ENCODE data around the gene MCTP1.

DNA sequence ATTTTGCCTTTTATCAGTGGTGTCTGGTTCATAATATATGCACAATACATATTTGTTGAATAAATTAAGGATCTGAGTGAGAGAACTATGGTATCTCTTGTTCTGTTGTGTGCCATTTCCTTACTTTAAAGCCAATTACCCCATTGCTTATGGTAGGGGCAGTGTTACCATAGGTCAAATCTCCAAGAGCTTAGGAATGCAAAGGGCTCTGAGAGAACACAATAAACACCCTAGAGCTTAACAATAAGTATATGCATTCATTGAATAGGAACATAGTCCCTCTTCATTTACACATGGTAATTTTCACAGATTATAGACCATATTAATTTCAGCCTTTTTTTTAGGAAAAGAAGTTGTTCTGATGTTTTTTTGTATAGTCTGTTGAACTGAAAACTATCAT is 112.2 kb downstream of the MCTP1 start:
- TF ChIP-seq CTCF (optimal IDR thresholded peaks at IDR 0.05 in 1 of 3, IDR thresholded peaks at IDR 0.05 in 1 of 3, conservative IDR thresholded peaks at IDR 0.05 in 1 of 3; ENCODE audit: extremely low read depth in 1 of 3, insufficient read depth in 2 of 3, low read length in 3 of 3) (no peak), EZH2 (IDR thresholded peaks at IDR 0.05; ENCODE audit: low read length) (no peak)
